AG10803 (cell line): Measurements from ENCODE around the gene ARMH4.

Experiments used
- DNase-seq: peaks from one replicate; pipeline ENCODE4 v3.0.0; 2010; ENCODE audit warnings: low read depth
- H3K4me3 ChIP-seq: 2 replicates; pipeline ENCODE4 v1.5.1; 2011; ENCODE audit warnings: mild to moderate bottlenecking, low read length, control low read depth
- TF ChIP-seq, protein P1 (sequence below): conservative IDR thresholded peaks from 2 replicates; pipeline ENCODE4 v1.5.1; 2011; ENCODE audit warnings: mild to moderate bottlenecking, low read length, control low read depth, inconsistent platforms

Gene ARMH4

DNA sequence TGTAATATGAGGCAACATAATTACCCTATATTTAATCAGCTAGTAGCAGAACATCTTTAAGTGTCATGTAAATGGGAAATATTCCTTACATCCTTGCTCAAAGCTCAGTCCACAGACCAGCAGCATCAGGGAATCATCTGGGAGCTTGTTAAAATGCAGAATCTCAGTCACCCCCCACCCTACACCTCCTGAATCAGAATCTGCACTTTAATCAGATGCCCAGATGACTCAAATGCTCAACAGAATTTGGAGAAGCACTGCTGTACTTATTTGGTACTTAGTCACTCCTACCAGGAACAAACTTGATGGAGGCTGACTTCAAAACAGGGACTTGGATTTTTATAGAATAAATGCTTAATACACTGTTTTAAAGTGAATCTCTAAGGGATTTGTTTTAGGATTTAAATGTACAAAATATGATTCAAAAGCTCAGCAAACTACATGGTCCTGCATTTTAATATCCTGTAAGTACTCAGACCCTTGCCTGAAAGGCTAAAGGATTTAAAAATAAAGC is 96.5 kb downstream of the ARMH4 start:
- TF ChIP-seq, protein P1, sequence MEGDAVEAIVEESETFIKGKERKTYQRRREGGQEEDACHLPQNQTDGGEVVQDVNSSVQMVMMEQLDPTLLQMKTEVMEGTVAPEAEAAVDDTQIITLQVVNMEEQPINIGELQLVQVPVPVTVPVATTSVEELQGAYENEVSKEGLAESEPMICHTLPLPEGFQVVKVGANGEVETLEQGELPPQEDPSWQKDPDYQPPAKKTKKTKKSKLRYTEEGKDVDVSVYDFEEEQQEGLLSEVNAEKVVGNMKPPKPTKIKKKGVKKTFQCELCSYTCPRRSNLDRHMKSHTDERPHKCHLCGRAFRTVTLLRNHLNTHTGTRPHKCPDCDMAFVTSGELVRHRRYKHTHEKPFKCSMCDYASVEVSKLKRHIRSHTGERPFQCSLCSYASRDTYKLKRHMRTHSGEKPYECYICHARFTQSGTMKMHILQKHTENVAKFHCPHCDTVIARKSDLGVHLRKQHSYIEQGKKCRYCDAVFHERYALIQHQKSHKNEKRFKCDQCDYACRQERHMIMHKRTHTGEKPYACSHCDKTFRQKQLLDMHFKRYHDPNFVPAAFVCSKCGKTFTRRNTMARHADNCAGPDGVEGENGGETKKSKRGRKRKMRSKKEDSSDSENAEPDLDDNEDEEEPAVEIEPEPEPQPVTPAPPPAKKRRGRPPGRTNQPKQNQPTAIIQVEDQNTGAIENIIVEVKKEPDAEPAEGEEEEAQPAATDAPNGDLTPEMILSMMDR, result no peak
- no peak for DNase-seq
- H3K4me3 ChIP-seq, result no peak overlapping the region

DNA sequence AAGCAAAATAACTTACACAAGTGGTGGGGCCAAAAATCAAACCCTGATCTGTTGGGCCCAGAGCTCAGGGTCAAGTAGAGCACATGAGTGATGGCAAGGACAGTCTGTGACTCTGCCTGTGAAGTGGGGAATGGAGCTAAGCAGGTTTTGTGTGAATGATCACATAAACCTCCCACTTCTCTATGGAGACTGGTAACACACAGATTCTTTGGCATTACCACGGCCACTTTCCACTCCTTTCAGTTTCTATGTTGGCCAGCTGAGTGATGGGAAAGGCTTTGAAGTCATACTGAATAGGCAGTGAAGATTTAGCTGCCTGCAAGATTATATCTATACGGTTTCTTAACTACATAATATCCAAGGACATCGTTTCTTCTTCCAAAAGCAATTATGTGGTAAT is 97.9 kb downstream of the ARMH4 start:
- TF ChIP-seq, protein P1, result no peak
- DNase-seq, result no peak
- H3K4me3 ChIP-seq, result no peak overlapping the region

DNA sequence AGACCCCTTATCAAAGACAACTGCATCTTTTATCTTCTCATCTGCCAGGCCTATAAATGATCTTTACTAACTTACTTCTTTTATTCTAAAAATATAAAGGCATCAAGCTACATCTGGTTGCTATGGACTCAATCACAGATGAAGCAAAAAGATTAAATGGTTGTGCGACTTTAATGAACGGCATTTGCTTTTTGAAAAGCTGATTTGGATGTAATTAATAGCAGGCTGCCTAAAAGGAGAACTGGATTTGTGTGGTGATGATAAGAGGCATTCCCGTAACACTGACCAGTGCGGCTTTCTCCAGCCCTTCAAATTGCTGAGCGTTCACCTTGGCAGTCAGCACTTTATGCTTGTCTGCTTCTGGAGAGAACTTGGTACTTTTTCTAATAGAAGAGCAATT is 103.8 kb downstream of the ARMH4 start:
- DNase-seq, result no peak
- no peak overlapping the region for H3K4me3 ChIP-seq
- TF ChIP-seq, protein P1, result no peak

DNA sequence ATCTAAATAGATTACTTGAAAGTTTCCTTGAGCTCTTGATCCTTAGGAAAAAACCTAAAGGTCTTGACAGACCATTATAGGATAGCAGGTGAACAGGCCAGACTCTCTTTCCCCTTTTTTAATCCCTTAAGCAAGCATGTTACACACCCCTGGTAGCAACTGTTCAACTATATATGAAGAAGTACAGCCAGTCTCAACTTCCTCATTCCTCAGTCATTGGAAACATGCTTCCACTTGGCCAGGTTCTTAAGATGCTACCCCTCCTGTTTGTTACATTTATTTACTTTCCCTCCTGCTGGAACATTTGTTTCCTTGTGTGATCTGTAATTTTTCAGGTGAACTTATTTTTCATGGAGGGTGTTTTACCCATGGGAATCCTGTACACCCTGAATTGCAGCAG is 124.1 kb downstream of the ARMH4 start:
- TF ChIP-seq, protein P1, result no peak
- DNase-seq, result no peak
- no peak overlapping the region for H3K4me3 ChIP-seq

DNA sequence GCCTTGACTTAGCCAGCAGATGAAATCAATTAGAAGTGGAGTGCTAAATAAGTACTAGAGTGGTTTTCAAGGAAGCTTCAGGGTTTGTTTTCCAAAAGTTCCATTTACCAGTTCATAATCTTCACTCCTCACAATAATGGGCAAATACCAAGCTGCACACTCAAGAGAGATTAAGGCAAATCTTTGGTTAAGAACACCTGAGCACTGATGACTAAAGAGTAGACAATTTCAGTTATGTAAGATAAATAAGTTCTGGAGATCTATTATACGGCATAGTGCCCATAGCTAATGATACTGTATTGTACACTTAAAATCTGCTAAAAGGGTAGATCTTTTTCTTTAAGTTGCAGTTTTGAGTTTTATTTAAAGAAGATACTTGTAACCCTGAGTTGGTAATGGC is 125.0 kb downstream of the ARMH4 start:
- DNase-seq, result no peak
- TF ChIP-seq, protein P1, result no peak

DNA sequence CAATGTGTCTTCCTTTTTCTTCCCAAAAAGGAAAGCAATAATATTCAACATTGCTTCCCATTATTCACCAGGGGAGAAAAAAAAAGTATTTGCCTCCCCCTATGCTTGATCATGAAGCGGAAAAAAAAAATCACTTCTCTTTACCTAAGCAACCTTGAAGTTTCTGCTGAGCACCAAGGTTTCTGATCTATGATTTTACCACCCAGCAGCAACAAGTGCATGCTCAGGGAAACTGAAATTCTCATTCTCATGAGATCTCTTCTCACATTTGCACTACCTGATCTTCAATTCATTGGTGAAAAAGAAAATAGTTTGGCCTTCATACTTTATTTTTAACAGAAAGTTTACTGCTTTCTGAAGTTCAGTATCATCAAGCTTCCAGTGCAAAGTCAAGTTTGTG is 125.8 kb downstream of the ARMH4 start:
- TF ChIP-seq, protein P1, result no peak
- no peak for DNase-seq
- no peak overlapping the region for H3K4me3 ChIP-seq

More for the DNA sequence above, 125.0 kb downstream of the ARMH4 start:
- no peak overlapping the region for H3K4me3 ChIP-seq

DNA sequence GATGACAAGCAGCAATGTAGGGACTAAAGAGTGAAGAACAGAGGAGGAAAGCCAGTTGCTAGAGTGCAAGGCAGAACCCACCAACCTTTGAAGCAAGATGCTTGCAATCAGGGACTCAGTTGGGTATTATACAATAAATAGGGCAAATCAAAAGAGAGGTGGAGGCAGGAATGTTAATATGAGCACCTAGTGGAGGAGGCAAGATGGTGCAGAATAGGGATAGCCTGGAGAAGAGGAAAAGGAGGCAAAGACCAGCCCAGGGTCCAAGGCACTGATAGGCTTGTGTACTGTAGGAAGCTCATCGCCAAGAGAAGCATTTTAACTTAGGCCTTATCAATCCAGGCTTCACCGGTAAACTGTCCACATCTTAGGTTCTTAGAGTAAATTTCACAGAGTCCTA is 137.2 kb downstream of the ARMH4 start:
- no peak overlapping the region for H3K4me3 ChIP-seq

More for the DNA sequence above, 137.2 kb downstream of the ARMH4 start:
- no peak for DNase-seq
- TF ChIP-seq, protein P1, result no peak
